Measurements from ENCODE around the gene EDAR. TPM values are rescaled to one million over a fixed set of nuclear protein-coding genes. Genes with fewer than 3 reads are reported as not detected.

Gene EDAR
- total and polyA plus RNA-seq, 9 of the 15 experiments (the other 6 are each of a cell fraction or from before 2014, with no cell fraction given) = 0.01 TPM; not detected in 8

DNA sequence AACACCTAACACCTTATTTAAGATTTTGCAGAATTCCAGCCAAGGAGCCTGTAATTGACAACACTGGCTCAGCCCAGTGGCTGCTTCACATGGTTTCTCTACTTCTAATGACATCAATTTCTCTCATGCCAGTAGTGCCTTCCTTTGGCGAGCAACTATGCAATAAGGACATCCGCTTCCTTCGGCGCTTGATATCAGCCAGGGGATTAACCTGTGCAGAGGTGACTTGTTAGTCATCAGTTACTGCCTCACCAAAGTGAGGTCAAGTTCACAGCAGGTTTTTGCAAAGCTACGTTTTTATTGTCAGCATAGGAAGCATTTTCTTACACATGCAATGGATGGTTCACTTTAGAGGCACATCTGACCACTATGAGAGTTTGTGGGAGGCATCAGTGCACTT is 24.0 kb upstream of the EDAR start (continued):
- no peak for TF ChIP-seq NR4A1 (CRISPR knock-in tag; IDR thresholded peaks at IDR 0.05)
- TF ChIP-seq NR4A1 (tag; IDR thresholded peaks at IDR 0.05) = no peak
- TF ChIP-seq ESRRA (IDR thresholded peaks at IDR 0.05; ENCODE audit: borderline replicate concordance, low read depth) = no peak
- no peak for TF ChIP-seq XRCC4 (IDR thresholded peaks at IDR 0.05; ENCODE audit: extremely low read depth, insufficient read depth, insufficient read length)
- TF ChIP-seq MYC (IDR thresholded peaks at IDR 0.05; ENCODE audit: low read depth, low read length) = no peak
- no peak for TF ChIP-seq MYC (CRISPR knock-in tag; IDR thresholded peaks at IDR 0.05; ENCODE audit: borderline replicate concordance, low read depth)
- TF ChIP-seq, protein P1, sequence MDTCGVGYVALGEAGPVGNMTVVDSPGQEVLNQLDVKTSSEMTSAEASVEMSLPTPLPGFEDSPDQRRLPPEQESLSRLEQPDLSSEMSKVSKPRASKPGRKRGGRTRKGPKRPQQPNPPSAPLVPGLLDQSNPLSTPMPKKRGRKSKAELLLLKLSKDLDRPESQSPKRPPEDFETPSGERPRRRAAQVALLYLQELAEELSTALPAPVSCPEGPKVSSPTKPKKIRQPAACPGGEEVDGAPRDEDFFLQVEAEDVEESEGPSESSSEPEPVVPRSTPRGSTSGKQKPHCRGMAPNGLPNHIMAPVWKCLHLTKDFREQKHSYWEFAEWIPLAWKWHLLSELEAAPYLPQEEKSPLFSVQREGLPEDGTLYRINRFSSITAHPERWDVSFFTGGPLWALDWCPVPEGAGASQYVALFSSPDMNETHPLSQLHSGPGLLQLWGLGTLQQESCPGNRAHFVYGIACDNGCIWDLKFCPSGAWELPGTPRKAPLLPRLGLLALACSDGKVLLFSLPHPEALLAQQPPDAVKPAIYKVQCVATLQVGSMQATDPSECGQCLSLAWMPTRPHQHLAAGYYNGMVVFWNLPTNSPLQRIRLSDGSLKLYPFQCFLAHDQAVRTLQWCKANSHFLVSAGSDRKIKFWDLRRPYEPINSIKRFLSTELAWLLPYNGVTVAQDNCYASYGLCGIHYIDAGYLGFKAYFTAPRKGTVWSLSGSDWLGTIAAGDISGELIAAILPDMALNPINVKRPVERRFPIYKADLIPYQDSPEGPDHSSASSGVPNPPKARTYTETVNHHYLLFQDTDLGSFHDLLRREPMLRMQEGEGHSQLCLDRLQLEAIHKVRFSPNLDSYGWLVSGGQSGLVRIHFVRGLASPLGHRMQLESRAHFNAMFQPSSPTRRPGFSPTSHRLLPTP (IDR thresholded peaks at IDR 0.05; ENCODE audit: borderline replicate concordance, extremely low read depth, insufficient read length) = no peak
- TF ChIP-seq, protein P2, sequence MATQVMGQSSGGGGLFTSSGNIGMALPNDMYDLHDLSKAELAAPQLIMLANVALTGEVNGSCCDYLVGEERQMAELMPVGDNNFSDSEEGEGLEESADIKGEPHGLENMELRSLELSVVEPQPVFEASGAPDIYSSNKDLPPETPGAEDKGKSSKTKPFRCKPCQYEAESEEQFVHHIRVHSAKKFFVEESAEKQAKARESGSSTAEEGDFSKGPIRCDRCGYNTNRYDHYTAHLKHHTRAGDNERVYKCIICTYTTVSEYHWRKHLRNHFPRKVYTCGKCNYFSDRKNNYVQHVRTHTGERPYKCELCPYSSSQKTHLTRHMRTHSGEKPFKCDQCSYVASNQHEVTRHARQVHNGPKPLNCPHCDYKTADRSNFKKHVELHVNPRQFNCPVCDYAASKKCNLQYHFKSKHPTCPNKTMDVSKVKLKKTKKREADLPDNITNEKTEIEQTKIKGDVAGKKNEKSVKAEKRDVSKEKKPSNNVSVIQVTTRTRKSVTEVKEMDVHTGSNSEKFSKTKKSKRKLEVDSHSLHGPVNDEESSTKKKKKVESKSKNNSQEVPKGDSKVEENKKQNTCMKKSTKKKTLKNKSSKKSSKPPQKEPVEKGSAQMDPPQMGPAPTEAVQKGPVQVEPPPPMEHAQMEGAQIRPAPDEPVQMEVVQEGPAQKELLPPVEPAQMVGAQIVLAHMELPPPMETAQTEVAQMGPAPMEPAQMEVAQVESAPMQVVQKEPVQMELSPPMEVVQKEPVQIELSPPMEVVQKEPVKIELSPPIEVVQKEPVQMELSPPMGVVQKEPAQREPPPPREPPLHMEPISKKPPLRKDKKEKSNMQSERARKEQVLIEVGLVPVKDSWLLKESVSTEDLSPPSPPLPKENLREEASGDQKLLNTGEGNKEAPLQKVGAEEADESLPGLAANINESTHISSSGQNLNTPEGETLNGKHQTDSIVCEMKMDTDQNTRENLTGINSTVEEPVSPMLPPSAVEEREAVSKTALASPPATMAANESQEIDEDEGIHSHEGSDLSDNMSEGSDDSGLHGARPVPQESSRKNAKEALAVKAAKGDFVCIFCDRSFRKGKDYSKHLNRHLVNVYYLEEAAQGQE (IDR thresholded peaks at IDR 0.05; ENCODE audit: borderline replicate concordance) = no peak
- TF ChIP-seq, protein P2 (CRISPR knock-in tag; IDR thresholded peaks at IDR 0.05; ENCODE audit: low read depth) = no peak
- TF ChIP-seq ZNF408 (CRISPR knock-in tag; IDR thresholded peaks at IDR 0.05; ENCODE audit: low read depth) = no peak
- no peak for TF ChIP-seq COPS2 (conservative IDR thresholded peaks at IDR 0.05)

All from K562 (cell line).